Omental fat pad (tissue), 4 donors: ENCODE data around the gene NAIF1. TPM values are rescaled to one million over a fixed set of nuclear protein-coding genes. Genes with fewer than 3 reads are reported as not detected.
A peak's percentile ranks its signal among the peaks of the same experiment; 100 is the strongest.
"Not testable (repeated sequence)": the region's sequence is repeated elsewhere in the genome, so short reads cannot be mapped to it uniquely, and the experiment has no call there.

Source experiments
- ATAC-seq: fragments of 150-250 bp; one replicate; pipeline ENCODE4 v1.9.1; 2016; ENCODE audit warnings: mild to moderate bottlenecking, moderate library complexity; ENCODE audit not compliant: low FRiP score
- DNase-seq: peaks from one replicate; pipeline ENCODE4 v3.0.0-alpha.2; 2019; ENCODE audit warnings: low spot score
- total RNA-seq, 4 donors: library from RNA; depleted of rRNA; stranded (reverse); fragments of >200 nt; gene quantifications; one replicate each; pipeline ENCODE4 v1.1.0, GENCODE V29; 2016
- TF ChIP-seq, protein P1 (sequence below), 3 donors: fragments of 450-650 bp; IDR thresholded peaks; one replicate each; pipeline ENCODE4 v1.5.1; 2016 to 2017; ENCODE audit warnings: antibody characterized with exemption in 3 of 3, mild to moderate bottlenecking in 3 of 3, moderate library complexity in 2 of 3

The NAIF1 gene, protein sequence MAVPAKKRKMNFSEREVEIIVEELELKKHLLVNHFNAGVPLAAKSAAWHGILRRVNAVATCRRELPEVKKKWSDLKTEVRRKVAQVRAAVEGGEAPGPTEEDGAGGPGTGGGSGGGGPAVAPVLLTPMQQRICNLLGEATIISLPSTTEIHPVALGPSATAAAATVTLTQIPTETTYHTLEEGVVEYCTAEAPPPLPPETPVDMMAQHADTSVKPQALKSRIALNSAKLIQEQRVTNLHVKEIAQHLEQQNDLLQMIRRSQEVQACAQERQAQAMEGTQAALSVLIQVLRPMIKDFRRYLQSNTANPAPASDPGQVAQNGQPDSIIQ
- total RNA-seq: 10 to 100 TPM in 1 of 4 donors, 1 to 10 TPM in 3; 5.3 to 13.1 (median 6.7) TPM

DNA sequence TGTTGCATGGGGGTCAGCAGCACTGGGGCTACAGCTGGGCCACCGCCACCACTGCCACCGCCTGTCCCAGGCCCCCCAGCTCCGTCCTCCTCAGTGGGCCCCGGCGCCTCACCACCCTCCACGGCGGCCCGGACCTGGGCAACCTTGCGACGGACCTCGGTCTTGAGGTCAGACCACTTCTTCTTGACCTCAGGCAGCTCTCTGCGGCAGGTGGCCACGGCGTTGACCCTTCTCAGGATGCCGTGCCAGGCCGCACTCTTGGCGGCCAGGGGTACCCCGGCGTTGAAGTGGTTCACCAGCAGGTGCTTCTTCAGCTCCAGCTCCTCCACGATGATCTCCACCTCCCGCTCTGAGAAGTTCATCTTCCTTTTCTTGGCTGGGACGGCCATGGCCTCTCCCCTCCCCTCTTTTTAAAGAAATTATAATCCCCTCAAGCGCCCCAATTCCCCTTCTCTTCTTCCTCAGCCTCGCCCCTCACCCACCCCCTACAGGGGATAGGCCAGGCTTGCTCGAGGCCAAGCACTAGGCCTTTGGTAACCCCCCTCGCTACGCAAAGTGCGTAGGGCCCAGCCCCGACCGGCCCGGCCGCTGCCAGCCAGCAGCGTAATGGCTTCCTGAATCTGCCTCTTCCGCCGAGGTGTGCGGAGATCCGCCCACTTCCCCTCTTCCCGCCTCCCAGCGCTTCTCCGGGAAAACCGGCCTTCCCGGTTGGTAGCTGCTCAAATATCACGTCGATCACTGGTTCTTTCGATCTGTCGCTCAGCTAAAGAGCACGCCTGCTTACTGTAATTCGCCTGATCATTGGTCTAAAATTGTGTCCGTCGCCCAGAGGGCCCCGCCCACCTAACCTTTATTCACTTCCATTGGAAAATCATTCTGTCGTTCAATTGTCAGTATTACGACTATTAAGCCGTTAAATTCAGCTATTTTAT lies at the start of gene NAIF1:
TSS of gene NAIF1 (minus strand) at position 608 of the 932 bp plus-strand sequence. CDS start at position 389, 219 bp downstream.
- ATAC-seq: peak; percentile 80
- peak; percentile 77 for DNase-seq
- TF ChIP-seq, protein P1, sequence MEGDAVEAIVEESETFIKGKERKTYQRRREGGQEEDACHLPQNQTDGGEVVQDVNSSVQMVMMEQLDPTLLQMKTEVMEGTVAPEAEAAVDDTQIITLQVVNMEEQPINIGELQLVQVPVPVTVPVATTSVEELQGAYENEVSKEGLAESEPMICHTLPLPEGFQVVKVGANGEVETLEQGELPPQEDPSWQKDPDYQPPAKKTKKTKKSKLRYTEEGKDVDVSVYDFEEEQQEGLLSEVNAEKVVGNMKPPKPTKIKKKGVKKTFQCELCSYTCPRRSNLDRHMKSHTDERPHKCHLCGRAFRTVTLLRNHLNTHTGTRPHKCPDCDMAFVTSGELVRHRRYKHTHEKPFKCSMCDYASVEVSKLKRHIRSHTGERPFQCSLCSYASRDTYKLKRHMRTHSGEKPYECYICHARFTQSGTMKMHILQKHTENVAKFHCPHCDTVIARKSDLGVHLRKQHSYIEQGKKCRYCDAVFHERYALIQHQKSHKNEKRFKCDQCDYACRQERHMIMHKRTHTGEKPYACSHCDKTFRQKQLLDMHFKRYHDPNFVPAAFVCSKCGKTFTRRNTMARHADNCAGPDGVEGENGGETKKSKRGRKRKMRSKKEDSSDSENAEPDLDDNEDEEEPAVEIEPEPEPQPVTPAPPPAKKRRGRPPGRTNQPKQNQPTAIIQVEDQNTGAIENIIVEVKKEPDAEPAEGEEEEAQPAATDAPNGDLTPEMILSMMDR (IDR thresholded peaks at IDR 0.05): no peak

DNA sequence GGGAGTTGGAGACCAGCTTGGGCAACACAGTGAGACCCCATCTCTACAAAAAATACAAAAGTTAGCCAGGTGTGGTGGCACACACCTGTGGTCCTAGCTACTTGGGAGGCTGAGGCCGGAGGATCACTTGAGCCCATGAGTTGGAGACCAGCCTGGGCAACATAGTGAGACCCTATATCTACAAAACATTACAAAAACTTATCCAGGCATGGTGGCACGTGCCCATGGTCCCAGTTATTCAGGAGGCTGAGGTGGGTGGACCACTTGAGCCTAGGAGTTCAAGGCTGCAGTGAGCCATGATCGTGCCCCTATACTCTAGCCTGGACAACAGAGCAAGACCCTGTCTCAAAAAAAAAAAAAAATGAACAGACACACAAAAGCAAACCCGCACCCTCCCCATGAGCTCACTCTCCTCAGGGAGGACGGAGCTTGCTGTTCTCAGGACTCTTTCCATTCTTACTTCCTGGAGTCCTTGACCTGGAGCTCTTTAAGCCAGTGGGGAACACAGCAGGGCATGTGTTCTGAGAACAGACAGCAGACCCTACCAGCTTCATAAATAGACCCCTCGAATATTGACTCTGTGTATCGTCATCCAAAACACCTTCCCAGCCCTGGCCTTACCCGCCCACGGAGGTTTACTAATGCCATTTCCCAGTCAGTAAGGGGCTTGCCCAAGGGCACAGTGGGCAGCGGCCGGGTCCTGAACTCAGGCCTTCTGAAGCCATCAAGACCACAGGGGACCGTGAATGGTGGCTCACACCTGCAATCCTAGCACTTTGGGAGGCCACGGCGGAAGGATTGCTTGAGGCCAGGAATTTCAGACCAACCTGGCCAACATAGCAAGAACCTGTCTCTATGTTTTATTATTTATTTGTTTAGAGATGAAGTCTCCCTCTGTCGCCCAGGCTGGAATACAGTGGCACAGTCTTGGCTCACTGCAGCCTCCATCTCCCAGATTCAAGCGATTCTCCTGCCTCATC lies 49.3 kb upstream of the NAIF1 start:
- DNase-seq (no peak), ATAC-seq (no peak)
- TF ChIP-seq, protein P1 (IDR thresholded peaks at IDR 0.05): no peak

DNA sequence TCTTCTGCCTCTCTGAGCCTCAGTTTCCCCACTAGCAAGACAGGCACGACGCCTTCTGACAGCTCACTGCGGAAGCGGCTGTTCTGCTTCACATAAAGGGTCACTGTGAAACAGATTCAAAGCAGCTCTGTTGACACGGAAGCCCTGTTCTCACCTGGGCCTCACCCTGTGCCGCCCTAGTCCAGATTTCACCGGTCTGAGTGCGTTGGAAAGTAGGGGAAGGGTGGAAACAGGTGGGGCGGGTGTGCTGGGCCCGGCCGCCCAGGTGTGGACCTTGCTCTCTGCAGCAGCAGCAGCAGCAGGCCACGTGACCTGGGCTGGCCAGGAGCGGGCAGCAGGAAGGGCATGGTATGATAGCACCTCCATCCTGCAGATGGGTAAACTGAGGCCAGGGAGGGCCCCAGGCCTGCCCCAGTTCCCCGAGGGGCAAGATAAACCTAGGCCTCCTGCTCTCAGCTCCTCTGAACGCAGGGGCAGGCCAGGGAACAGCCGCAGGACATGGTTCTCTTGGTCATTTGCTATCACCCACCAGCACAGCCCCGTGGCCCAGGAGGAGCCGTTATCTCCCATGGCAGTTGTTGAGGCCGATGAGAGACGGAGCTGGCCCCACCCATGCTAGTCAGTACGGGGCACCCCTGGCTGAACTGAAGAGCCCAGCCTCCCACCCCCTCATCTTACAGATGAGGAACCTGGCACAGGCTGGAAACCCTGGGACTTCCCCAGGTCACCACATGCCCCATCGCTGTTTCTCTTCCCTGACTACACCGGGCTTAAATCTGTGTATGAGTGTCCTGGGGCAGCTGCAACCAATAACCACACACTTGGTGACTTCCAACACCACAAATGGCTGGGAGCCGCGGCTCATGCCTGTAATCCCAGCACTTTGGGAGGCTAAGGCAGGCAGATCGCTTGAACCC lies 48.3 kb upstream of the NAIF1 start:
- TF ChIP-seq, protein P1 (IDR thresholded peaks at IDR 0.05): no peak
- DNase-seq (no peak), ATAC-seq (no peak)

DNA sequence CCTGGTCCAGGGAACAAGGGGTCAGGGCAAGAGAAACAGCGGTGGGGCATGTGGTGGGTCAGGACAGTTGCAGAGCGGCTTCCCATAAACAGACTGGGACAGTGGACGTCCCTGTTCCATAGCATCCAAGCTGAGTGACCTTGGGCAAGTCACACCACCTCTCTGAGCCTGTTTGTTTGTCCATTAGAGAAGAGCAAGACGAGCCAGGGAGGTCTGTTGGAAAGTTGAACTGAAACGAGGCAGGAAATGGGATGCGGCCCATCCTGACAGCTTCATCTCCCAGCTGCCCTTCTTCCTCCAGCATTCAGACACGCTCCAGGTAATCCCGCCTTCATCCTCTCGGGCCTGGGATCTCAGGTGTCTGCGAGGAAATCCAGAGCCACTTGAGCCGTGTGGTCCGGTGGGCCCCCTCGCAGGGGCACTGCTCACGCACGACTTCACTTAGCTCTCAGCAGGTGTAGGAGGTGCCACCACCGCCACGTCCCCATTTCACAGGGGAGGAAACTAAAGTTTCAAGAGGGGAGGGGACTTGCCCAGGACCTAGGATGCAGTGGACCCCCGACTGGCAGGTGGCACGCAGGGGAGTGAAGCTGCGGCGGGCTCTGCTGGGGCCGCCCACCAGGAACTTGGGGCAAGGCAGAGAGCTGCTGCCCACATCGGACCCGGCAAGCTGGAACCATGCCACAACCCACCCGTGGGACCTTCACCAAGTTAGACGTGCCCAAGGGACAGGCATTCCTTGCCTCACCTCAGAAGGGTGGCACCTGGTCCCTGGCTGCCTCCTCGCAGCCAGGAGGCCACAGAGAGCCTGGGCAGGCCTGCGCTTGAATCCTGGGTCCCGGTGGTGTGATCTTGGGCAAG lies 47.4 kb upstream of the NAIF1 start:
- TF ChIP-seq, protein P1 (IDR thresholded peaks at IDR 0.05): no peak
- ATAC-seq (no peak), DNase-seq (no peak)

DNA sequence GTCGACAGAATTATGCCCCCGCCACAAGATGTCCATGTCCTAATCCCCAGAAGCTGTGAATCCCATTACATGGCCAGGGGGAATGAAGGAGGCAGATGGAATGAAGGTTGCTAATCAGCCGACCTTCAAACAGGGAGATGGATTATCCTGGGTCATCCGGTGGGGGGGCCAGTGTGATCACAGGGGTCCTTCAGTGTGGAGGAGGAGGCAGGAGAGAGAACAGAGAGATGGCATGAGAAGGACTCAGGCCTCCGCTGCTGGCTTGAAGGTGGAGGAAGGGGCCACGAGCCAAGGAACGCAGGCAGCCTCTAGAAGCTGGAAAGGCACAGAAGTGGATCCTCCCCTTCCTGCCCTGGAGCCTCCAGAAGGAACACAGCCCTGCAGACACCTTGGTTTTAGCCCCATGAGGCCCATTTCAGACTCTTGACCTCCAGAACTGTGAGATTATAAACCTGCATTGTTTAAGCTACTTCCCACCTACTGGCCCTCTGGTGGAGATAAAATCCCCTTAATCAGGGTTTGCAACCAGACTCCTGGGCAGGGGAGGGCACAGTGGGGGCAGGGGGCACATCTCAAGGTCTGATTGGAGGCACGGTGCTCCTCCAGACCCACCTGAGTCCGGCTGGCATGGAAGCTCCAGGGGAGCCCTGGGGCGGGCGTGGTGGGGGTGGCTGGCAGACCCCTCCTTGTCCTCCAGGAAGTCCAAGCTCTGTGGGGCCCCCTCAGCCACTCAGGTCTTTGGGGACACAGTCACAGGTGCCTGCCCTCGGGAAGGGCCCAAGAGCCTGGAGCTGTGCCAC lies 46.6 kb upstream of the NAIF1 start:
- DNase-seq (no peak), ATAC-seq (no peak)
- TF ChIP-seq, protein P1 (IDR thresholded peaks at IDR 0.05): no peak

DNA sequence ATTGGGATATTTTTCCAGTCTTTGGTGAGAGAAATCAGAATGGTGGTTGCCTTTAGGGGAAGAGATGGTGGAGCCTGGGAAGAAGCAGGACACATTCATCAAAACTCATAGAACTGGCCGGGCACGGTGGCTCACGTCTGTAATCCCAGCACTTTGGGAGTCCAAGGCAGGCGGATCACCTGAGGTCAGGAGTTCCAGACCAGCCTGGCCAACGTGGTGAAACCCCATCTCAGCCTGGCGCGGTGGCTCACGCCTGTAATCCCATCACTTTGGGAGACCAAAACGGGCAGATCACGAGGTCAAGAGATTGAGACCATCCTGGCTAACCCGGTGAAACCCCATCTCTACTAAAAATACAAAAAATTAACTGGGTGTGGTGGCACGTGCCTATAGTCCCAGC lies 44.6 kb upstream of the NAIF1 start:
- DNase-seq, ATAC-seq: not testable (repeated sequence)
